ENCODE measurements around the gene ORC2. TPM values are rescaled to one million over a fixed set of nuclear protein-coding genes. Genes with fewer than 3 reads are reported as not detected.
"Not testable (repeated sequence)": the region's sequence is repeated elsewhere in the genome, so short reads cannot be mapped to it uniquely, and the experiment has no call there.

Gene ORC2
- total RNA-seq: 21.8 TPM

- ATAC-seq: peak; percentile 99
These were observed at the start of gene ORC2 for GRCh38 chr2:200963124-200963917. TSS of gene ORC2 (minus strand) at chr2:200963660. CDS start at chr2:200958123, 5,537 bp downstream.

GRCh38 chr2:201008296-201008829 lies 44.9 kb upstream of the ORC2 start:
- ATAC-seq: no peak

GRCh38 chr2:201007584-201007998 lies 44.1 kb upstream of the ORC2 start:
- ATAC-seq: no peak

GRCh38 chr2:201006704-201007103 lies 43.2 kb upstream of the ORC2 start:
- ATAC-seq: no peak

- ATAC-seq: no peak
These were observed 40.9 kb upstream of the ORC2 start for GRCh38 chr2:201004370-201004769.

GRCh38 chr2:200993097-200993496 lies 29.6 kb upstream of the ORC2 start:
- no peak for ATAC-seq

- ATAC-seq: no peak
These were observed 23.7 kb upstream of the ORC2 start for GRCh38 chr2:200987137-200987536.

GRCh38 chr2:200985799-200986198 lies 22.3 kb upstream of the ORC2 start:
- no peak for ATAC-seq

GRCh38 chr2:200976710-200977109 lies 13.2 kb upstream of the ORC2 start:
- ATAC-seq: no peak

- no peak for ATAC-seq
These were observed 12.2 kb upstream of the ORC2 start for GRCh38 chr2:200975672-200976071.

GRCh38 chr2:200970057-200970456 lies 6.6 kb upstream of the ORC2 start:
- not testable (repeated sequence) for ATAC-seq

- no peak for ATAC-seq
These were observed 5.3 kb upstream of the ORC2 start for GRCh38 chr2:200968735-200969134.

GRCh38 chr2:200968162-200968561 lies 4.7 kb upstream of the ORC2 start:
- ATAC-seq: peak; percentile 54

- ATAC-seq: peak; percentile 39
These were observed 3.3 kb upstream of the ORC2 start for GRCh38 chr2:200966770-200967169.

- no peak for ATAC-seq
These were observed 1.0 kb upstream of the ORC2 start for GRCh38 chr2:200964498-200964897.

GRCh38 chr2:200963918-200964252 lies 425 bp upstream of the ORC2 start:
- ATAC-seq: not testable (repeated sequence)

- ATAC-seq: peak; percentile 19
These were observed 693 bp downstream of the ORC2 start for GRCh38 chr2:200962811-200963123.

- ATAC-seq: no peak
These were observed 1.8 kb downstream of the ORC2 start for GRCh38 chr2:200961674-200962073.

GRCh38 chr2:200950378-200950777 lies 13.1 kb downstream of the ORC2 start:
- ATAC-seq: no peak

- ATAC-seq: no peak
These were observed 18.1 kb downstream of the ORC2 start for GRCh38 chr2:200945395-200945729.

GRCh38 chr2:200944467-200945394 lies 18.7 kb downstream of the ORC2 start:
- peak; percentile 46 for ATAC-seq

GRCh38 chr2:200943527-200944105 lies 19.8 kb downstream of the ORC2 start:
- no peak for ATAC-seq

- ATAC-seq: no peak
These were observed 23.6 kb downstream of the ORC2 start for GRCh38 chr2:200939832-200940231.
